Ectodermal cell (in vitro differentiated cells): ENCODE measurements around the gene DHX15.

Source experiments
- H3K27ac ChIP-seq: 2 replicates; pipeline ENCODE4 v1.7.0; 2013; ENCODE audit warnings: mild to moderate bottlenecking, low read depth, low read length; ENCODE audit not compliant: insufficient read depth, poor library complexity, severe bottlenecking
- H3K27me3 ChIP-seq: 2 replicates; pipeline ENCODE4 v1.7.0; 2013; ENCODE audit warnings: mild to moderate bottlenecking, low read length; ENCODE audit not compliant: insufficient read depth, control insufficient read depth, poor library complexity, severe bottlenecking
- H3K36me3 ChIP-seq: one replicate; pipeline ENCODE4 v1.7.0; 2013; ENCODE audit warnings: low read length; ENCODE audit not compliant: control insufficient read depth, insufficient read depth
- H3K4me1 ChIP-seq: one replicate; pipeline ENCODE4 v1.7.0; 2013; ENCODE audit warnings: low read length; ENCODE audit not compliant: control insufficient read depth, insufficient read depth
- H3K4me3 ChIP-seq: 2 replicates; pipeline ENCODE4 v1.7.0; 2013; ENCODE audit warnings: low read depth, low read length, control low read depth; ENCODE audit not compliant: insufficient read depth
- H3K9me3 ChIP-seq: 2 replicates; pipeline ENCODE4 v1.7.0; 2013; ENCODE audit warnings: mild to moderate bottlenecking, low read length, moderate library complexity; ENCODE audit not compliant: control insufficient read depth
- WGBS, 2 experiments: methylation state at CpG; one replicate each; pipeline ENCODE4 v1.1.7; 2013; ENCODE audit warnings: missing lambda C conversion rate in 2 of 2; 5-methylcytosine and 5-hydroxymethylcytosine counted together

DHX15 gene

GRCh38 chr4:24607334-24607733, 23.0 kb upstream of the DHX15 start:
- Histone ChIP-seq H3K4me3 (no peak overlapping the region), H3K27me3 (no peaks in the 10 kb centered on the region), H3K4me1 (no peaks in the 10 kb centered on the region), H3K27ac (no peak overlapping the region), H3K36me3 (no peaks in the 10 kb centered on the region), H3K9me3 (no peaks in the 10 kb centered on the region)

- H3K27me3 ChIP-seq, result no peaks in the 10 kb centered on the region
- H3K4me1 ChIP-seq, result no peaks in the 10 kb centered on the region
- H3K36me3 ChIP-seq, result no peaks in the 10 kb centered on the region
- no peak overlapping the region for H3K27ac ChIP-seq
- no peaks in the 10 kb centered on the region for H3K9me3 ChIP-seq
- H3K4me3 ChIP-seq, result no peak overlapping the region
These were observed 20.9 kb upstream of the DHX15 start for GRCh38 chr4:24605216-24605615.

DNA sequence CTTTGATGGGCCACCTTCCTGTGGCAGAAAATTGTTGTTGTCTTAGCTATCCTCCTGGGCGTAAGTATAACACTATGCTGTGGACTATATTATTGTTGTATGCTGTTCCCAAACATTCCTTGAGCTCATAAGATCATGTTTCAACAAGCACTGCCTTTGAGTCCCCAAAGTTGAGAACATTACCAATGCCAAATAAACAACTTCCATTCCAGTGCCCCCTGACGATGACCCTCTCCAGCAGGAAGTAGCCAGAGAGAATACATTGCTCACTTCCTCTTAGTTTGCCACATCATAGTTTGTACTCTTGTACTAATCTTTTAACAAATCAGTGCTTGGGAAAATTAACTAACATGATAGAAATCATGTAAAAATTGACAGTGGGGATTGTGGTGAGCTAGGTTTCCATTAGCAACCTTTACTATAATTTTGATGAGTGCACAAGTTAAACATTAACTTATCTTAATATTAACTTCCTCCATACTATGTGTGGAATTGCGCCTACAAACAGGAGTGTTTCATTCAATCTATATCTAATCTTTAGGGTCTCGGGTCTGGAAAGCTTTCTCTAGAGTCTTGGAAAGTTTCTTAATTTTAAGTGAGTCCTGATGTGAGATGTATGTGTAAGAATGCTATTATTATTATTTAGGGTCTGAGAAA, 20.3 kb upstream of the DHX15 start:
- Histone ChIP-seq H3K4me3 (no peak overlapping the region), H3K27me3 (no peaks in the 10 kb centered on the region), H3K9me3 (no peaks in the 10 kb centered on the region), H3K4me1 (no peaks in the 10 kb centered on the region), H3K36me3 (no peaks in the 10 kb centered on the region), H3K27ac (no peak overlapping the region)
- 86 to 94% methylated on average over 1 to 4 of the region's 4 CpGs for WGBS, 2 experiments

DNA sequence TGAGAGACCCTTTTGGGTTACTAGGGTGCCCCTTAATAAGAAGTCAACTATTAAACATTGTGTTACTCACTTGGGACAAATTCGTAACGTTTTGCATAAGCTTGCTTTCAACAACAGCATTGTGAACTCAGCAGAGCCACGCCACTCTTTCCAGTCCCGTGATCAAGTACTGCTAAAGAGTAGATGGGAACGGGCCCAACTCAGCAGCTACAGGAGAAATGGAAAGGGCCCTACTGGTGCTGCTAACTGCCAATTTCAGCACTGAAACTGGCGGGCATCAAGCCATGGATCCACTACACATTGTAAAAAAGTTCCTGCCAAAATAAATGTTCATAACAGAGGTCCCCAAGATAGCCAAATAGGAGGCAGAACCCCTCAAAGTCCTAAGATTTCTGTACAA, 19.0 kb upstream of the DHX15 start:
- no peaks in the 10 kb centered on the region for H3K36me3 ChIP-seq
- H3K27me3 ChIP-seq, result no peaks in the 10 kb centered on the region
- H3K4me1 ChIP-seq, result no peaks in the 10 kb centered on the region
- 92 to 93% methylated on average over 6 of the region's 6 CpGs for WGBS, 2 experiments
- no peaks in the 10 kb centered on the region for H3K9me3 ChIP-seq
- no peak overlapping the region for H3K4me3 ChIP-seq
- no peak overlapping the region for H3K27ac ChIP-seq

- no peak overlapping the region for H3K27ac ChIP-seq
- H3K9me3 ChIP-seq, result no peaks in the 10 kb centered on the region
- H3K36me3 ChIP-seq, result no peaks in the 10 kb centered on the region
- 78 to 97% methylated on average over 1 of the region's 1 CpG for WGBS, 2 experiments
- no peaks in the 10 kb centered on the region for H3K4me1 ChIP-seq
- H3K27me3 ChIP-seq, result no peaks in the 10 kb centered on the region
- H3K4me3 ChIP-seq, result no peak overlapping the region
These were observed 16.8 kb upstream of the DHX15 start for GRCh38 chr4:24601121-24601520.

DNA sequence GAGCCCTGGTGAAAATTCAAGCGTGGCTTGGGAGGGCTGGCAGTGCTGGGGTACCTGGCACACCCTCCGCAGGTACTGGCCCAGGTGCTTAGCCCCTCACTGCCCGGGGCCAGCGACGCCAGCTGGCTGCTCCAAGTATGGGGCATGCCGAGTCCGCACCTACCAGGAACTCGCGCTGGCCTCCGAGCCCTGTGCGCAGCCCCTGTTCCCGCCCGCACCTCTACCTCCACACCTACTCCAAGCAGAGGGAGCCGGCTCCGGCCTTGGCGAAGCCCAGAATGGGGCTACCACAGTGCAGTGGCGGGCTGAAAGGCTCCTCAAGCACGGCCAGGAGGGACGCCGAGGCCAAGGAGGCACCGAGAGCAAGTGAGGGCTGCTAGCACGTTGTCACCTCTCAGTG, 14.9 kb upstream of the DHX15 start:
- H3K36me3 ChIP-seq, result no peaks in the 10 kb centered on the region
- no peak overlapping the region for H3K27ac ChIP-seq
- 90 to 91% methylated on average over 22 of the region's 22 CpGs for WGBS, 2 experiments
- no peaks in the 10 kb centered on the region for H3K27me3 ChIP-seq
- H3K4me3 ChIP-seq, result no peak overlapping the region
- H3K4me1 ChIP-seq, result no peaks in the 10 kb centered on the region
- H3K9me3 ChIP-seq, result no peaks in the 10 kb centered on the region

DNA sequence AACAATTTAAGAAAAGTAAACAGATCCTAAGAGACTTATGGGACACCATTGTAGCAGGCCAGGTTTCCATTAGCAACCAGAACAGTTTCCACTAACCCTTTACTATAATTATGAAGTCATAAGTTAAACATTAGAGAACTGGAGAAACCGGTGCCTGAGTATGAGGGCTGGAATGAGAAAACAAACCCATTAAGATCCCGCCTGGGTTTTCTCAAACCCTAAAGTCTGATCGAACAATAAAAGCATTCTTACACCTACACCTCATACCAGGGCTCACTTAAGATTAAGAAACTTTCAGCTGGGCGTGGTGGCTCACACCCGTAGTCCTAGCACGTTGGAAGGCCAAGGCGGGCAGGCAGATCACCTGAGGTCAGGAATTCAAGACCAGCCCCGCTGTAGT, 13.7 kb upstream of the DHX15 start:
- H3K9me3 ChIP-seq, result no peaks in the 10 kb centered on the region
- WGBS, 2 experiments, result 81 to 92% methylated on average over 8 of the region's 8 CpGs
- H3K4me1 ChIP-seq, result no peaks in the 10 kb centered on the region
- no peaks in the 10 kb centered on the region for H3K27me3 ChIP-seq
- H3K36me3 ChIP-seq, result no peaks in the 10 kb centered on the region
- no peak overlapping the region for H3K27ac ChIP-seq
- no peak overlapping the region for H3K4me3 ChIP-seq

DNA sequence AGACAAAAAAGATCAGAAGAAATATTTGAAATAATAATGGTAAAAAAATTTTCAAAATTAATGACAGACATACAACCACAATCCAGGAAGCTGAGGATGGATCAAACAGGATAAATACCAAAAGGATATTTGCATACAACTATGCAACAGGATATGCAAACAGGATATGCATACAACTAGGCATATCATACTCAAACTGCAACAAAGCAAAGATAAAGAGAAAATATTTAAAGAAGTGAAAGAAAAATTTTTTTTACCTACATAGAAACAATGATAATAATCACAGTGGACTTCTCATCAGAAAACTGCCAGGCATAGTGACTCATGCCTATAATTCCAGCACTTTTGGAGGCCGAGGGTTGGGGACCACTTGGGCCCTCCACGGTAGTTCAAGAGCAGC, 11.3 kb upstream of the DHX15 start:
- Histone ChIP-seq H3K27me3 (no peaks in the 10 kb centered on the region), H3K27ac (no peak overlapping the region), H3K36me3 (no peaks in the 10 kb centered on the region), H3K4me1 (no peaks in the 10 kb centered on the region), H3K4me3 (no peak overlapping the region), H3K9me3 (no peaks in the 10 kb centered on the region)
- WGBS, 2 experiments, result 96 to 100% methylated on average over 2 of the region's 2 CpGs

GRCh38 chr4:24594887-24595286, 10.5 kb upstream of the DHX15 start:
- Histone ChIP-seq H3K36me3 (no peaks in the 10 kb centered on the region), H3K27me3 (no peaks in the 10 kb centered on the region), H3K9me3 (peaks cover 2% of the 10 kb centered on the region), H3K27ac (no peak overlapping the region), H3K4me3 (no peak overlapping the region), H3K4me1 (no peaks in the 10 kb centered on the region)
- WGBS, 2 experiments, result 87 to 94% methylated on average over 2 of the region's 2 CpGs

DNA sequence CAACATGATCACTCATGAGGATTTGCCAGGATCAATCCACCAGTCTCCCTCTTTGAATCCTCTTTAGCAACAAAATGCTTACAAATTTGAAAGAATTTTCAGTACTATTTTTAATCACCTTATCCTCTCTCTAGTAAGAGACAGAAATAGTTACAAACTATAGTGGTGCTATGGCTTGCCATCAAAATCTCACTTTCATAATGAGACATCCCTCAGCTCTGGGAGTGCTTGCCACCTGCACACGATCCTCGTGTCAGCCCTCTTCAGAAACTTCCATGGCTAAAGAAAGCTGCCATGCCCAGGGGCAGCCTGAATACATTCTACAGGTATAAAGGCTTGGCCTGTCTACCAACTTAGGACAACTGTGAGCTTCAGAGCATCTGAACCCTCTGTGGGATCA, 5.1 kb upstream of the DHX15 start:
- no peaks in the 10 kb centered on the region for H3K27me3 ChIP-seq
- H3K27ac ChIP-seq, result no peak overlapping the region
- 93 to 97% methylated on average over 2 of the region's 2 CpGs for WGBS, 2 experiments
- H3K36me3 ChIP-seq, result no peaks in the 10 kb centered on the region
- H3K9me3 ChIP-seq, result peaks cover 2% of the 10 kb centered on the region
- H3K4me1 ChIP-seq, result no peaks in the 10 kb centered on the region
- no peak overlapping the region for H3K4me3 ChIP-seq
